ENCODE results near the gene WASF1.
"Not testable (repeated sequence)": the region's sequence is repeated elsewhere in the genome, so short reads cannot be mapped to it uniquely, and the experiment has no call there.

Gene WASF1

DNA sequence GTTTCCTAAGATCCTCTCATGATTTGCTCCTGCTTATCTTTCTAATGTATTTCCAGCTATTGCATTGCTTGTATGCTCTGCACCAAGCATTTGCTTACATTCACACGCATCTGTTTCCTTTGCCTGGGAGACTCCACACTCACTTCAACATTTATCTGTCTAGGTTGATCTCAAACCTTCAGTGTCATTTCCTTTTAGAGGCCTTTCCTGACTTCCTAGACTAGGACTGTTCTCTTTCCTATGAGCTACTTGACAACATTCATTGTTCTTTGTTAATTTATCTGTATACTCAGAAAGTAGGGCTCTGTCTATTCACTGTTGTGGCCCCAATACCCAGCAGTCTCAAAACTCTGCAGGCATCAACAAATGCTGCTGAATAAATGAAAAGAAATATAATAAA lies 84.4 kb downstream of the WASF1 start:
- no peak for DNase-seq (ENCODE audit: low read depth in 1 of 2, low spot score in 1 of 2)

GRCh38 chr6:110093981-110094380 lies 85.5 kb downstream of the WASF1 start:
- DNase-seq (ENCODE audit: low read depth in 1 of 2, low spot score in 1 of 2): no peak

DNA sequence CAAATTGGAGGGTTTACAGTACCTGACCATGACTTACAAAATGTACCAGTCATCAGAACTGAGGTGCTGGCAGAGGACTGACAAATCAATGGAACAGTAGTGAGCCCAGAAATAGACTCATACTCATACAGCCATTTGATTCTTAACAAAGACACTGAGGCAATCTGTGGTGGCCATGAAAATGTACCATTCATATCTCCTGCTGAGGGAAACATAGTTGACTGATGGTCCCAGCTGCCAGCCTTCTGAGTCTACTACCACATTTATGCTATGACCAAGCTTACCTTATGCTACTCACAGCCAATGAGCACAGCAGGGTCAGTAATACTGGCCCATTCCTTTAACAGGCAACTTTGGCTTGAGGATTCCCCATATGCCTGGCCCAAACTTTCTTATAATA lies 88.6 kb downstream of the WASF1 start:
- no peak for DNase-seq (ENCODE audit: low read depth in 1 of 2, low spot score in 1 of 2)

GRCh38 chr6:110089323-110089722 lies 90.1 kb downstream of the WASF1 start:
- no peak for DNase-seq (ENCODE audit: low read depth in 1 of 2, low spot score in 1 of 2)

- no peak for DNase-seq (ENCODE audit: low read depth in 1 of 2, low spot score in 1 of 2)
These were observed 94.2 kb downstream of the WASF1 start for GRCh38 chr6:110085285-110085684.

GRCh38 chr6:110083875-110084585 lies 95.4 kb downstream of the WASF1 start:
- no peak for DNase-seq (ENCODE audit: low read depth in 1 of 2, low spot score in 1 of 2)

DNA sequence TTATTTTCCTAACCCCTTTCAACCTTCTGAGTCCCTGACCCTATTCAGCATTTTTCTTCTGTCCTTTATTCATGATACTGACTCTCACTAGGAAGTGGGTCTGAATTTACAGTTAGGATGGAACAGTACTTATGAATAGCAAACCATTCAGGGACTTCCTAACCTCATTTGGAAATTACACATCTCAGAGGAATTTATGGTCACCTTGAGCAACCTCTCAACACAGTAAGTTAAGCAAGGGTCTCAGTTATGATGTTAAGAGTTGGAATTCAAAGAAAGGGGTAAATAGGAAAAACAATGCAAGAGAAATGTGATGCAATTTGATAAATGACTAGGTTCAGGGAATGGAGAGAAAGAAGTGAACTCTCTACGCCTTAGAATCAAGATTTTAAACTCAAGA lies 104.1 kb downstream of the WASF1 start:
- no peak for DNase-seq (ENCODE audit: low read depth in 1 of 2, low spot score in 1 of 2)

GRCh38 chr6:110073474-110073873 lies 106.0 kb downstream of the WASF1 start:
- DNase-seq (ENCODE audit: low read depth in 1 of 2, low spot score in 1 of 2): not testable (repeated sequence)

GRCh38 chr6:110068592-110068967 lies 110.9 kb downstream of the WASF1 start:
- DNase-seq (ENCODE audit: low read depth in 1 of 2, low spot score in 1 of 2): no peak

GRCh38 chr6:110067837-110068591 lies 111.5 kb downstream of the WASF1 start:
- no peak for DNase-seq (ENCODE audit: low read depth in 1 of 2, low spot score in 1 of 2)

DNA sequence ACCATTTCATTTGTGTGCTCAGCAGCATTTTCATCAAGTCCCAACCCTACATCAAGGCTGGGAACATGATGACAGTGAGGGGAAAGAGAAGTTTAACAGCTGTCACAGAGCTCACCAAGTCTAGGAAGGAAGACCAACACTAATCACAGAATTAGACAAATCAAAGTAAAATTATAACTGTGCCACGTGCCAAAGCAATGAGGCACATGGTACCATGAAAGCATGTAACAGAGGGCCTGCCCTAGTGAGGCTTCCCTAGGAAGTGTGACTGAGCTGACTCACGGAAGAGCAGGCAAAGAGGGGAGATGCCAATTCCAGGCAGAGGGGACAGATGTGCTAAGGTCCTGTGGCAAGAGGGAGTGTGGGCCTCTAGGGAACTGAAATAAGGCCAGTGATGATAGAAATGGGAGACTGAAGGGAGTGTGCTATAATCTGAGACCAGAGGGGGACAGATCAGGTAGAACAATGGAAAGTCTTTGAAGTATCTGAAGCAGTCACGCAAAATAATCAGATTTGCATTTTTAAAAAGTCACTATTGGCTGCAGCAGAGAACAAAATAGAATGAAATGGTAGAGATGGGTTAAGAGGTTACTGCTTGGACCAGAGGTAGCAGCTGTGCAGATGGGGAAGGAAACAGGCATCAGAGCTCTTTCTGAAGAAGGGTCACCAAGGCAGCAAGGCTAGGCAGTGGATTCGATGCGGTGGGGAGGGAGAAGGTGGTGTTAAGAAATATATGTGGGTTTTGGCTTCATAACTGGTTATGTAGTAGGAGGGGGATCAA lies 114.5 kb downstream of the WASF1 start:
- DNase-seq (ENCODE audit: low read depth in 1 of 2, low spot score in 1 of 2): no peak

GRCh38 chr6:110063594-110064263 lies 115.7 kb downstream of the WASF1 start:
- no peak for DNase-seq (ENCODE audit: low read depth in 1 of 2, low spot score in 1 of 2)

DNA sequence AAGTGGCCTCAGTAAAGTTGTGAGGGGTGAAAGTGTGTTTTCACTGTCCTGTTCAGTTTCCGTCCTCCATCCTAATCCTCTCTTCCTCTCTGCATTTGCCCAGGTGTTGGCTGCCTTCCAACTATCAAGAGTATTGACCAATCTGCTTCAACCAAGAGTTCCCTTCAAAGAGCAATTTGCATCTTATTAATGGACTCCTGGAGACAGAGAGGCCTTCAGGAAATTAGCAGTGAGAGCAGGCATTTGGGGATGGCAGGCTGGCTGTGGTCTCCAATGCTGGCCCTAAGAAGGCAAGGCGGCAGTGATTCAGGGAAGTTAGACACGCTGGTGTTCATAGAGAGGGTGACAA lies 124.1 kb downstream of the WASF1 start:
- DNase-seq (ENCODE audit: low read depth in 1 of 2, low spot score in 1 of 2): no peak

DNA sequence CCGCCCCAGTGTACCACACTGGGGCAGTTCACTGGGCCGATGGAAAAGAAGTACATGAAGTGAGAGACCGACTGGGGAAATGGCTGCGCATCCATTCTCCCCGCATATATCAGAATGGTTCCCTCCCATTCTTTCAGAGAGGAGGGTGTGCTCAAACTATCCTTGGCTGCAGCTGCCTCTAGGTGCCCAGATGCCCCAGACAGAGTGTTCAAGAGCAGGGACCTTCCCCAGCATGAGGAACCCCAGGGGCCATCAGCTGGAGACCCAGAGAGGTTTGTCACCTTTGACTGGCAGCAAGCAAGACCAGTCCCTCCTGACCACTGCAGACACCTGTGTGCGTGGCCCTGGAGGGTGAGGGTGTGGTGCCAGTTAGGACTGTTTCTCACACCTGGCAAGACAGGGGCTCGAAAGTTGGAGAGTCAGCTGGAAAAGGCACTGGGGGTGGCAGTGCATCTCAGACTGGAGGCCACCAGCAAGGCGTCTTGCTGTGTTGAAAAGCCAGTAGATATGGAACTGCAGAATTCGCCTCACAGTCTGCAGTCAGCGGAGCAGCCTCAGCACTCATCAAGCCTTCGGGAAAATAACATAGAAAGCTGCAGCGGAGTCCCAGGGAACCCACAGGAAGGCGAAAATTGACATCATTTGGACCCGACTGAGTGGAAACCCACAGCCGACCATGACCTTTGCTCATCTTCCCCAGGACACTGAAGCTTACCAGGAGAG lies 124.6 kb downstream of the WASF1 start:
- no peak for DNase-seq (ENCODE audit: low read depth in 1 of 2, low spot score in 1 of 2)

GRCh38 chr6:110053395-110054240 lies 125.9 kb downstream of the WASF1 start:
- DNase-seq (ENCODE audit: low read depth in 1 of 2, low spot score in 1 of 2): no peak

DNA sequence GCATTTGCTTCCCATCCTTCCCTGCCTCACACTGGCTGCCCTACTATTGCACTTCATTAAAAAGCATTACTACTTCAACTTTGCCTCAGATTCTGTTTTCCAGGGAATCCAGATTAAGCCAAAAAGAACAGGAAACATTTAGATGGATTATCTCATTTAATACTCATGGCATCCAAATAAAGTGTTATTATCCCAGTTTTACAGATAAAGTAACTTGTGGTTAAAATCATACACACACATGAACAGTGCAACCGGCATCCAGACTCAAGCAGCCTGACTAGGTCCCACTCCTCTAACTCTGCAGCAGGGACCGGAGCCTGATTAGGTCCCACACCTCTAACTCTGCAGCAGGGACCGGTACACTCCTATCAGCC lies 129.0 kb downstream of the WASF1 start:
- DNase-seq (ENCODE audit: low read depth in 1 of 2, low spot score in 1 of 2): no peak

All from activated CD4-positive, alpha-beta T cell treated with anti-CD3 and anti-CD28 coated beads, Interleukin-2, amount 50 U/mL, for 24 hours (primary cell).